A204.1 (cell line): ENCODE measurements around the gene TMEM252.

Experiments used
- FAIRE-seq: peaks from 2 replicates; lab custom pipeline; 2012; peaks lifted over from hg19 to GRCh38; lab: Jason Lieb, UNC

Gene TMEM252

DNA sequence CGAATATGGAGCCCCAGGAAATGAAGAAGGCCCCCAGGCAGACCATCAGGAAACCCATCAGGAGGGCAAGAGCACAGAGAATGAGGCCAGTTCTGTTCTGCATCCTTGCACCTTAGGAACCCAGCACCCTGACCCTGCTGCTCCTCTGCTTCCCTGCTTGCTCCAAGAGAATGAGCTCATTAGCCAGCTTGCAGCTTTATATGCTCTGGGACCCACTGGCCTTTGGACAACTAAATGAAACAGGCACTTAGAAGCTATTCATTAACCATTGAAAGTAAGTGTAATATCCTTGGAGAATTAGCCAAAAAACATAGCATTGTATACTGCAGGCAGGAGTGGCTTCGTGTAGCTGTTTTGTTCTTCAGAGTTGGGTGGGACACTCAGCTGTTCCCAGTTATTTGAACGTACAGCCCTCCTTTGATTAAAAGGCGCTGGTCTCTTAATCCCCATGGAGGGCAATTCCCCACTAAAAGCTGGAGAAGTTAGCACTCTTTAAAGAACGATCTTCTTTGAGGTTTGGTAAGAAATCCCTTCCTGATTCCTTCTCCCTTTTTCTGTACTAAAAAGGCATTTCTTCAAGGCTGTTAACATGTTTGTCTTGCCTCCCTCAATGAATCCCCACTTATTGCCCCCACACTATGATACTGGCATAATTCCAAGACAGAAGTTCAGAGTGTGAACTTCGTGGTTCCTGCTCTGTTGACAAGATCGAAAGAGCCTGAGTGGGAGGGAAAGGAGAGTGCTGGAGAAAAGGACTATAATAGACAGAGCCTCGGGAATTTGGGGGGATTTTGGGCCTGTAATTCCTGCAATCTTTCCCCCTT lies at the start of gene TMEM252:
TMEM252 (minus strand) TSS at position 172 of the 824 bp plus-strand sequence; CDS start at position 103, 69 bp downstream.
- no peak for FAIRE-seq

GRCh38 chr9:68585034-68585761 lies 44.5 kb upstream of the TMEM252 start:
- no peak for FAIRE-seq

DNA sequence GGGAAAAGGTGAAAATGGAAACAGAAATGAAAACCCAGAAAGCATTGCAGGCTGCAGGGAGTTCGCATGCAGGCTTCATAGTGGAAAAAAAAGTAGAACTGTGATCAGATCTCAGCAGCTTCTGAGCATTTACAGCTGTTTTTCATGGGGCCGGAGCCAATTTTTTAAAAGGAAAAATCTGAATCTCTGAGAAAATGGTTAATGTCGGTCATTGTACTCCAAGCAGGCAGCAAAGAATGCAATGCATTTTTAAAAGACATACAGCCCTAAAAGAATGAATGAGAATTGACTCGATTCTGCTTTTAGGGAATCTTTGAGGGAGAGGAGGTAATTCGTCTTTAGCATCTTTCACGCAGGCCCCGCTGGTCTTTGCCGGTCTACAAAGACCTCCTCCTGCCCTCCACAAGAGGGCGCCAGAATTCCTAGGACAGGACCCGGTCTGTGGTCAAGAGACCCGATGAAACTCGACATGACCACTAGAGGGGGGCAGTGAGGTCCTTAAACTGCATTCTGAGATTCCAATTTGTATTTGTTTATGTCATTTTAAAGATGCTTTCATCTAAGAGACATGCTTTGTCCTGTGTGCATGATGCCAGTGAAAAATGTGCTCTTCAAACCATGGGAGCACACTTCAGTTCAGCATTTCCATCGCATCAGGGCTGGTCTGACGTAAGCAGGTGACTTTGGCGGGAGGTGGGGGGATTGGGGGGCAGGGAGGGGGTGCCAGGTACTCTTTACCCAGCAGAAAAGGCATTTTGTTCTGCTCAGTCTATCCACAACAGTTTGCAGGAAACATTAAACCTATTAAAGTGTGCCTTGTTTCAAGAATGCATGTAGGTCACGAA lies 43.7 kb upstream of the TMEM252 start:
- FAIRE-seq = peak; percentile 83

DNA sequence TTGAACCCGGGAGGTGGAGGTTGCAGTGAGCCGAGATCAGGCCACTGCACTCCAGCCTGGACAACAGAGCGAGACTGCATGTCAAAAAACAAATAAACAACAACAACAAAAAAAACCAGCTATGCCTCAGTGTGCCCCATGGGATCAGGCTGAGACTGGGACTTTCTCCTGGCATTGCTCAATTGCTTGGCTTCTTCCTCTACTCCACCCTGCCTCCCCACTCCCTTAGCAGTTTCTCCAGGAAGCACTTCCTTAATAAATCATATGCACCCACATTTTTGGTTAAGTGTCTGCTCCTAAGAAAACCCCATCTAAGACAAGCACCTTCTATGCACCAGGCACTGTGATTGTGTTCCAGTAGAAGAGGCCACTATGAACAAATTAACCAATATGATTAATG lies 41.0 kb upstream of the TMEM252 start:
- FAIRE-seq = no peak

DNA sequence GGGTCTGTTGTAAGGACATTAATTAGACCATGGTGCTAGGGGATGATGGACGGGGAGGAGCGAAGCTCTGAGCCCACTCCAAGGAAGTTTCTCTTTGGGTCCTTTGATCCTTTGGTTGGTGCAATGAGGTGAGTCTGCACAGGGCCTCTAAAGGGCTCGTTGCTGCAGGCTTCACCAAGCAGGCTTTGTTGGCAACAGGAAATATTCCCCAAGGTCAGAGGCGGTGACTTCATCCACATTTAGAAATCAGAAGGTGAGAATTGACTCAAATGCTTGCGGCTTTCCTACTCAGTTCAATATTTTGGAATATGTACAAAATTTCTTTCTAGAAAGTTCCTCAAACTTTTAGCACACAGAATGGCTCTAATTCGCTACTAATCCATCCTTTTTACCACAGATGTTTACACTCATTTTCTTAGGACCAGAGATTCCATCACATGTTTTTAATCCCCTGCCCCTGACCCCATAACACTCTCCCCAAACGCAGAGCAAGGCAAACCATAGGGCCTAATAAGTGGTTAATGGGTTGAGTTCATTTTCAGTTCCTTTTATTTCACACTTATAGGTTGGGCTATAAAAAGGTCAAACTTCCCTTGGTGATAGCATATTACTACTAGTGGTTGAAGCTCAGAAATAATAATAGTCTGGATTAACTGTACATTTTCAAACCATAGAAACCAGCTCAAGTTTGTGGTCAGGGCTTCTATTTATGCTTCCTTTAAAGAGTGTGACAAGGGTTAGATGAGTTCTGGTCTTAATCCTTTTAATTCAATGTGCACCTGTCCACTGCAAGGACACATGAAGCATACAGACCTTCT lies 37.3 kb upstream of the TMEM252 start:
- no peak for FAIRE-seq

- no peak for FAIRE-seq
These were observed 35.1 kb upstream of the TMEM252 start for GRCh38 chr9:68575817-68576216.

GRCh38 chr9:68574150-68574549 lies 33.5 kb upstream of the TMEM252 start:
- no peak for FAIRE-seq

- FAIRE-seq = no peak
These were observed 26.9 kb upstream of the TMEM252 start for GRCh38 chr9:68567565-68567964.

DNA sequence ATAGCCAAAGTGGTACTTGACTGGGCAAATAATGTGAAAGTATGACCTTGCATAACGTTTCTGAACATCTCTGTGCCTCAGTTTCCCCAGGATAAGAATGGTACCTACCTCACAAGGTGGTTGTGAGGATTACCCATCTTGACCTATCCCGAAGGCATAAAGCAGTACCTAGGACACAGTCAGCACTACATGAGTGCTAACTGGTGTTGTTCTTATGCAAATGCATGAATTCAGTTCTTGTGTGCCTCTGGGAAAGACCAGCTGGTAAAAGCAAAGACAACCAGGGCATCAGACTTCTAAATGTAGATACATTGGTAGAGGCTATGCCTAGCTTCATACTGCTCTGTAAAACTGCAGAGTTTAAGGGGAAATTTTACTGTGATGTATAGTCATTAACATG lies 21.8 kb upstream of the TMEM252 start:
- FAIRE-seq = no peak

DNA sequence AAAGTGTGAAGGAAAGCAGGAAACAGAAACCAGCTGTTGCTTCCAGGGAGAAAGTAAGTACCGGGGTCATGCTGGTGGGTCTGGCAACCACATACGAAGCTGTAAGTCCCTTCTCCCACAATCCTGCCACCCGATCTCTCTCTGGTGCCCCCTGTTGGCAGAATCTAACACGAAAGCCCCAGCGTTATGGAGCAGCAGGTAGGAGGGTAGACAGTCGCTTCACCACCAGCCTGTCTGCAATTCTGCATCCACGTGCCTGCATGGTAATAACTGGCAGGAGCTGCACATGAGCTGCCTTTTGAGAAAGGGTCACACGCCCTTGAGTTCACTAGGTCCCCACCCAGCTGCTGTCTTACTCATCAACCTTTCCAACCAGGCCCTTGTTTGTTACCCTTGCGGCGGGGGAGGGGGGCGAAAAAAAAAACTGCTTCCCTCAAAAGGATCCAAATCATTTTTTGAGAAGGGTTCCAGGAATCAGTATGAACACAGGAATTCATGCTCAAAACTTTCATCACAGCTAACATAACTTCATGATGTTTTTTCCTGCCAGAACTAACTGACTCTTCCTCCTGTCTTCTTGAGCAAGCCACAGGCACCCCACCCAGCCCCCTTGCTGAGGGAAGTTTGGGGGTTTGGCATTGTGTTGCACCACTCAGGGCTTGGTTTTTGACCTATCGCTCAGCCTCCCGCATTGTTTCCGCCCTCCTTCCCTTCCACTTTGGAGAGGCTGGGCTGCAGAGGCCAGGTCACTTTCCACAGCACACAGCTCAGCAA lies 19.6 kb upstream of the TMEM252 start:
- no peak for FAIRE-seq

- no peak for FAIRE-seq
These were observed 17.9 kb upstream of the TMEM252 start for GRCh38 chr9:68558545-68558944.

- no peak for FAIRE-seq
These were observed 14.9 kb upstream of the TMEM252 start for GRCh38 chr9:68555437-68556150.

DNA sequence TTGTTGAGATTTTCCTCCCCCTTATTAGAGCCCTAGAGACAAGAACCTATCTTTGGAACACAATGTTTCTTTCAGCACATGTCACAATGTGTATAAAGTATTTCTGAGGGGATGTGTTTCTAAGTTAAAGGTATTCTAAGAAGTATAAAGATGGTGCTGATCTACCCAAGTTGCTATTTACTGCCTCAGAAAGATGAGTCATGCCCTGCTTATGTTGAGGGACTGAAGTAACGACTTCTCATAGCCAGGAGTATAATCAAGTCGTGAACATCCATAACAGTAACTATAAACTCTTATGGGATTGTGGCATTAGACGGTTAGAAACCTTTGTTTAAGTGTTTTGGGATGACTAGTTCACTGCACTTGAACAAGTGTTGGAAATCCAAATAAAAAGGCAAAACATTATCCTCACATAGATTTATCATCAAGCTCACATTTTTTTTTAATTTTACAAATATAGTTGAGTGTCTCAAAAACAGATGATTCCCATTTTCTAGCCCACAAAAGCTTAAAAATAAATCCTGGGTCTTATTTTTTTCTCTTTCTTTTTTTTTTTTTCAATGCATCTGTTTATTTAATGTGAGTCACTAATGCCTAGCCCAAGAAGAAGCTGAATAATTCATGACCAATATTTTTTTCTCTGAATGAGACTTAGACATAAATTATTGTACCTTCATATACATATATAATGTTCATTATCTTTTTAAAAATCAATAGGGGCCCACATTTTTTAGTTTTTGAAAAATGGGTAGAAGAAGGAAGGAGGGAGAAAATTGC lies 12.2 kb upstream of the TMEM252 start:
- no peak for FAIRE-seq

DNA sequence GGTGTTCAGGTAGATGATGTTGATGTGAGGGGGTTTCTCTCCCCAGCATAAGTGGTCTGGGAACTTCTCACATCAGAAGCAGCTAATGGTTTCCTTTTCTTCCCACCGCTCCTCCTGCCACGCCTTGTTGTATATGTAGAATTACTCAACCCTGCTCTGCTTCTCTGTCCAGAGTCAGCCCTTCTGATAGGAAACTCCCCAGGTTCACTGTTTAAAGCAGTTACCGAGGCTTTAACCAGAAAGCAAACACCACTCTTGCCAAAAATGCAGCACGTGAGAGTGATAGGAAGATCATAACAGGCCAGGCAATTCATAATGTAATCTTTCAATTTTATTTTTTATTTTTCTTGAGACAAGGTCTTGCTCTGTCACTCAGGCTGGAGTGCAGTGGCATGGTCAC lies 10.5 kb upstream of the TMEM252 start:
- FAIRE-seq = no peak

DNA sequence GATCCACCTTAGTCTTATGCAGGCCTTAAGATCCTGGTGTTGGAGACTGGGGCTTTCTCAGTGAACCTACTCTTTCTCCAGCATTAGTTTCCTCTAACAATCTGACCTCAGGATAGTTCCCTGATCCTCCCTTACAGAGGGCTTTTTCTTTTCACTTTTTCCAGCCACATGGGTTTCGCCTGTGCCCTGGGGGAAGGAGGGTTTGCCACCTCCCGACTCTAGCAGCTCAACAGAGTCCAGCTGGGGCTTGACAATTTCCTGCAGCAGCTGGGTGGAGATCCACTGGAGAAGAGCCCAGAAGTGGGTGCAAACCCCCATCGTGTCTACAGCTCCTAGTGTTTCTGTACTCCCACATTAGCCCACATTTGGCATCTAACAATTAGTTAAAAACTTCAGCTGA lies 7.6 kb upstream of the TMEM252 start:
- no peak for FAIRE-seq

- FAIRE-seq = no peak
These were observed 6.7 kb upstream of the TMEM252 start for GRCh38 chr9:68547417-68547816.

- FAIRE-seq = no peak
These were observed 6.1 kb upstream of the TMEM252 start for GRCh38 chr9:68546596-68547390.

DNA sequence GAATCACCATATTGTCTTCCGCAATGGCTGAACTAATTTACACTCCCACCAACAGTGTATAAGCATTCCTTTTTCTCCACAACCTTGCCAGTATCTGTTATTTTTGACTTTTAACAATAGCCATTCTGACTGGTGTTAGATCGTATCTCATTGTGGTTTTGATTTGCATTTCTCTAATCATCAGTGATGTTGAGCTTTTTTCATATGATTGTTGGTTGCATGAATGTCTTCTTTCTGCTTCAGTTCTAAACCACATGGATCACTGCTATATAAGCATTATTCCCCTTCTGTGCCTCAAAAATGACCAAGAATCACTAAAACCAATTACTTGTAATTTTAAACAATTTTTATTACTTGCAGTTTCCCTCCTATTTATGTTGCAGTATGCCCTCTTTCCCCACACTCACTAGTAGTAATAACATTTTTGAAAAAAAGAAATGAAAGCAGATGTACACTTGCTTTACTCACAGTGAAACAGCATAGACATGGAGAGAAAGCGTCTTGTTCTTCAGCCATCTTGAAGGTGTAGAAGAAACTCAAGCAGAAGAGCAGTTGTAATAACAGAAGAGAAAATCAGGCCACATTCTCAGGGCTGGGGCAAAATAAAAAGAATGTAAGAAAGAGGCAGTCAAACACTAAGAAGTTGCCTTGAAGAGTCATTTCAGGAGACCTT lies 4.5 kb upstream of the TMEM252 start:
- no peak for FAIRE-seq
